ENCODE data around the gene HBA2. TPM values are rescaled to one million over a fixed set of nuclear protein-coding genes. Genes with fewer than 3 reads are reported as not detected.
"Not testable (repeated sequence)": the region's sequence is repeated elsewhere in the genome, so short reads cannot be mapped to it uniquely, and the experiment has no call there.

The HBA2 gene
- total RNA-seq, 1 donor from 2014 or later = 697 TPM

DNA sequence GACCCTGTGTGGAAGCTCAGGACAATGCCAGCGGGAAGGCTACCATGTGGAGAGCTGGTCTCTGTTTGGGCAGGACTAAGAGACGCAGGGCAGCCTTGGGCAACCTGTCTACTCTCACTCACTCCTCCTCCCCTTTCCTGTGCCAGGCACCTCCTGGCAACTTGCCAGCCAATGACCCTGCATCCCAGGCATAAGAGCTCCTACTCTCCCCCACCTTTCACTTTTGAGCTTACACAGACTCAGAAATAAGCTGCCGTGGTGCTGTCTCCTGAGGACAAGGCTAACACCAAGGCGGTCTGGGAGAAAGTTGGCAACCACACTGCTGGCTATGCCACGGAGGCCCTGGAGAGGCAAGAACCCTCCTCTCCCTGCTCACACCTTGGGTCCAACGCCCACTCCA lies 4.3 kb upstream of the HBA2 start:
- DNase-seq (ENCODE audit: extremely low spot score in 2 of 2) = no peak
- intact Hi-C loops (cut with DNase I) = no loop called here
- Histone ChIP-seq H3K36me3 (no peaks in the 10 kb centered on the region), H3K4me3 (no peak overlapping the region), H3K9me3 (no peaks in the 10 kb centered on the region), H3K4me1 (peaks cover 16% of the 10 kb centered on the region), H3K27me3 (peaks cover 26% of the 10 kb centered on the region), H3K27ac (no peak overlapping the region)
- no peak for TF ChIP-seq POLR2AphosphoS5 (IDR thresholded peaks at IDR 0.05; ENCODE audit: insufficient read depth in 1 of 2, low read depth in 1 of 2)
- no peak for TF ChIP-seq POLR2A (IDR thresholded peaks at IDR 0.05)
- TF ChIP-seq, protein P1, sequence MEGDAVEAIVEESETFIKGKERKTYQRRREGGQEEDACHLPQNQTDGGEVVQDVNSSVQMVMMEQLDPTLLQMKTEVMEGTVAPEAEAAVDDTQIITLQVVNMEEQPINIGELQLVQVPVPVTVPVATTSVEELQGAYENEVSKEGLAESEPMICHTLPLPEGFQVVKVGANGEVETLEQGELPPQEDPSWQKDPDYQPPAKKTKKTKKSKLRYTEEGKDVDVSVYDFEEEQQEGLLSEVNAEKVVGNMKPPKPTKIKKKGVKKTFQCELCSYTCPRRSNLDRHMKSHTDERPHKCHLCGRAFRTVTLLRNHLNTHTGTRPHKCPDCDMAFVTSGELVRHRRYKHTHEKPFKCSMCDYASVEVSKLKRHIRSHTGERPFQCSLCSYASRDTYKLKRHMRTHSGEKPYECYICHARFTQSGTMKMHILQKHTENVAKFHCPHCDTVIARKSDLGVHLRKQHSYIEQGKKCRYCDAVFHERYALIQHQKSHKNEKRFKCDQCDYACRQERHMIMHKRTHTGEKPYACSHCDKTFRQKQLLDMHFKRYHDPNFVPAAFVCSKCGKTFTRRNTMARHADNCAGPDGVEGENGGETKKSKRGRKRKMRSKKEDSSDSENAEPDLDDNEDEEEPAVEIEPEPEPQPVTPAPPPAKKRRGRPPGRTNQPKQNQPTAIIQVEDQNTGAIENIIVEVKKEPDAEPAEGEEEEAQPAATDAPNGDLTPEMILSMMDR (IDR thresholded peaks at IDR 0.05) = no peak

DNA sequence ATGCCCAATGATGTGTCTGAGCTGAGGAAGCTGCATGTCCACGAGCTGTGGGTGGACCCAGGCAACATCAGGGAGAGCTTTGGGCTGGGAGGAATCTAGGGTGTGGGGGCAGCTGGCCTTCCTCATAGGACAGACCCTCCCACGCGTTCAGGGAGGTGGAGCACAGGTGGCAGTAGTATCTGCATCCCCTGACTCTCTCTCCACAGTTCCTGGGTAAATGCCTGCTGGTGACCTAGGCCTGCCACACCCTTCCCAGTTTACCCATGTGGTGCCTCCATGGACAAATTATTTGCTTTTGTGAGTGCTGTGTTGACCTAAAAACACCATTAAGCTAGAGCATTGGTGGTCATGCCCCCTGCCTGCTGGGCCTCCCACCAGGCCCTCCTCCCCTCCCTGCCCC lies 3.7 kb upstream of the HBA2 start:
- Histone ChIP-seq H3K9me3 (no peaks in the 10 kb centered on the region), H3K4me3 (no peak overlapping the region), H3K4me1 (peaks cover 16% of the 10 kb centered on the region), H3K36me3 (no peaks in the 10 kb centered on the region), H3K27ac (no peak overlapping the region), H3K27me3 (peaks cover 26% of the 10 kb centered on the region)
- TF ChIP-seq POLR2A (IDR thresholded peaks at IDR 0.05) (no peak), POLR2AphosphoS5 (IDR thresholded peaks at IDR 0.05; ENCODE audit: insufficient read depth in 1 of 2, low read depth in 1 of 2) (no peak)
- TF ChIP-seq, protein P1 (IDR thresholded peaks at IDR 0.05) = no peak
- intact Hi-C loops (cut with DNase I) = no loop called here
- DNase-seq (ENCODE audit: extremely low spot score in 2 of 2) = no peak

DNA sequence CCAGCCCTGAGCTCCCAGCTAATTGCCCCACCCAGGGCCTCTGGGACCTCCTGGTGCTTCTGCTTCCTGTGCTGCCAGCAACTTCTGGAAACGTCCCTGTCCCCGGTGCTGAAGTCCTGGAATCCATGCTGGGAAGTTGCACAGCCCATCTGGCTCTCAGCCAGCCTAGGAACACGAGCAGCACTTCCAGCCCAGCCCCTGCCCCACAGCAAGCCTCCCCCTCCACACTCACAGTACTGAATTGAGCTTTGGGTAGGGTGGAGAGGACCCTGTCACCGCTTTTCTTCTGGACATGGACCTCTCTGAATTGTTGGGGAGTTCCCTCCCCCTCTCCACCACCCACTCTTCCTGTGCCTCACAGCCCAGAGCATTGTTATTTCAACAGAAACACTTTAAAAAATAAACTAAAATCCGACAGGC lies 2.6 kb upstream of the HBA2 start:
- H3K36me3 ChIP-seq; H3K9me3 ChIP-seq; DNase-seq (ENCODE audit: extremely low spot score in 2 of 2); intact Hi-C loops (cut with DNase I); H3K27ac ChIP-seq; H3K4me3 ChIP-seq: not testable (repeated sequence)
- Histone ChIP-seq H3K4me1 (peaks cover 15% of the 10 kb centered on the region), H3K27me3 (peaks cover 26% of the 10 kb centered on the region)

DNA sequence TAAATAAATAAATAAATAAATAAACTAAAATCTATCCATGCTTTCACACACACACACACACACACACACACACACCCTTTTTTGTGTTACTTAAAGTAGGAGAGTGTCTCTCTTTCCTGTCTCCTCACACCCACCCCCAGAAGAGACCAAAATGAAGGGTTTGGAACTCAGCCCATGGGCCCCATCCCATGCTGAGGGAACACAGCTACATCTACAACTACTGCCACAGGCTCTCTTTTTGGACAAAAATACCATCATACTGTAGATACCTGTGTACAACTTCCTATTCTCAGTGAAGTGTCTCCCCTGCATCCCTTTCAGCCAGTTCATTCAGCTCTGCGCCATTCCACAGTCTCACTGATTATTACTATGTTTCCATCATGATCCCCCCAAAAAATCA lies 1.9 kb upstream of the HBA2 start:
- no peaks in the 10 kb centered on the region for H3K36me3 ChIP-seq
- H3K9me3 ChIP-seq = no peaks in the 10 kb centered on the region
- TF ChIP-seq POLR2AphosphoS5 (IDR thresholded peaks at IDR 0.05; ENCODE audit: insufficient read depth in 1 of 2, low read depth in 1 of 2) (no peak), POLR2A (IDR thresholded peaks at IDR 0.05) (no peak)
- TF ChIP-seq, protein P1 (IDR thresholded peaks at IDR 0.05) = no peak
- peaks cover 8% of the 10 kb centered on the region for H3K4me1 ChIP-seq
- H3K27ac ChIP-seq = no peak overlapping the region
- H3K4me3 ChIP-seq = no peak overlapping the region
- H3K27me3 ChIP-seq = peaks cover 26% of the 10 kb centered on the region
- no peak for DNase-seq (ENCODE audit: extremely low spot score in 2 of 2)
- intact Hi-C loops (cut with DNase I) = no loop called here

DNA sequence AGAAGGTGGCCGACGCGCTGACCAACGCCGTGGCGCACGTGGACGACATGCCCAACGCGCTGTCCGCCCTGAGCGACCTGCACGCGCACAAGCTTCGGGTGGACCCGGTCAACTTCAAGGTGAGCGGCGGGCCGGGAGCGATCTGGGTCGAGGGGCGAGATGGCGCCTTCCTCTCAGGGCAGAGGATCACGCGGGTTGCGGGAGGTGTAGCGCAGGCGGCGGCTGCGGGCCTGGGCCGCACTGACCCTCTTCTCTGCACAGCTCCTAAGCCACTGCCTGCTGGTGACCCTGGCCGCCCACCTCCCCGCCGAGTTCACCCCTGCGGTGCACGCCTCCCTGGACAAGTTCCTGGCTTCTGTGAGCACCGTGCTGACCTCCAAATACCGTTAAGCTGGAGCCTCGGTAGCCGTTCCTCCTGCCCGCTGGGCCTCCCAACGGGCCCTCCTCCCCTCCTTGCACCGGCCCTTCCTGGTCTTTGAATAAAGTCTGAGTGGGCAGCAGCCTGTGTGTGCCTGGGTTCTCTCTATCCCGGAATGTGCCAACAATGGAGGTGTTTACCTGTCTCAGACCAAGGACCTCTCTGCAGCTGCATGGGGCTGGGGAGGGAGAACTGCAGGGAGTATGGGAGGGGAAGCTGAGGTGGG lies 657 bp downstream of the HBA2 start:
- H3K27ac ChIP-seq; H3K4me1 ChIP-seq; DNase-seq (ENCODE audit: extremely low spot score in 2 of 2); H3K4me3 ChIP-seq; H3K36me3 ChIP-seq; H3K9me3 ChIP-seq; intact Hi-C loops (cut with DNase I): not testable (repeated sequence)
- peaks cover 20% of the 10 kb centered on the region for H3K27me3 ChIP-seq

DNA sequence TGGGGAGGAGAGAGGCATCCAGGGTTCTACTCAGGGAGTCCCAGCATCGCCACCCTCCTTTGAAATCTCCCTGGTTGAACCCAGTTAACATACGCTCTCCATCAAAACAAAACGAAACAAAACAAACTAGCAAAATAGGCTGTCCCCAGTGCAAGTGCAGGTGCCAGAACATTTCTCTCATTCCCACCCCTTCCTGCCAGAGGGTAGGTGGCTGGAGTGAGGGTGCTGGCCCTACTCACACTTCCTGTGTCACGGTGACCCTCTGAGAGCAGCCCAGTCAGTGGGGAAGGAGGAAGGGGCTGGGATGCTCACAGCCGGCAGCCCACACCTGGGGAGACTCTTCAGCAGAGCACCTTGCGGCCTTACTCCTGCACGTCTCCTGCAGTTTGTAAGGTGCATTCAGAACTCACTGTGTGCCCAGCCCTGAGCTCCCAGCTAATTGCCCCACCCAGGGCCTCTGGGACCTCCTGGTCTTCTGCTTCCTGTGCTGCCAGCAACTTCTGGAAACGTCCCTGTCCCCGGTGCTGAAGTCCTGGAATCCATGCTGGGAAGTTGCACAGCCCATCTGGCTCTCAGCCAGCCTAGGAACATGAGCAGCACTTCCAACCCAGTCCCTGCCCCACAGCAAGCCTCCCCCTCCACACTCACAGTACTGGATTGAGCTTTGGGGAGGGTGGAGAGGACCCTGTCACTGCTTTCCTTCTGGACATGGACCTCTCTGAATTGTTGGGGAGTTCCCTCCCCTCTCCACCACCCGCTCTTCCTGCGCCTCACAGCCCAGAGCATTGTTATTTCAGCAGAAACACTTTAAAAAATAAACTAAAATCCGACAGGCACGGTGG lies 1.5 kb downstream of the HBA2 start:
- H3K4me3 ChIP-seq; H3K4me1 ChIP-seq; H3K36me3 ChIP-seq; intact Hi-C loops (cut with DNase I); DNase-seq (ENCODE audit: extremely low spot score in 2 of 2); H3K9me3 ChIP-seq; H3K27ac ChIP-seq: not testable (repeated sequence)
- peaks cover 14% of the 10 kb centered on the region for H3K27me3 ChIP-seq

Measured in vagina (tissue), 2 donors.